OCI-LY7 (cell line): ENCODE data around the gene FGGY. TPM values are rescaled to one million over a fixed set of nuclear protein-coding genes. Genes with fewer than 3 reads are reported as not detected.

ENCODE experiments used
- BruUV-seq: library from RNA; stranded (reverse); fragments of 400-500 nt; replicated peaks from 2 replicates; lab custom pipeline; 2021; lab: Mats Ljungman, UMichigan
- CTCF ChIA-PET: fragments of 300-600 bp; sonication (Branson Sonifier 250); formaldehyde crosslinking; loops from one replicate; lab custom pipeline; 2022; ENCODE audit warnings: antibody characterized with exemption; ENCODE audit not compliant: unreplicated experiment; lab: Charles Lee
- POLR2A ChIA-PET: fragments of 300-600 bp; sonication (Branson Sonifier 250); formaldehyde crosslinking; loops from one replicate; lab custom pipeline; 2022; ENCODE audit warnings: antibody characterized with exemption; lab: Charles Lee
- DNase-seq: peaks from one replicate; pipeline ENCODE4 v3.0.0-alpha.2; 2015; ENCODE audit warnings: low spot score
- H2AFZ ChIP-seq: fragments of 200-600 bp; sonication (generic), shearing (Covaris generic); 2 replicates; pipeline ENCODE4 v1.6.1; 2014; ENCODE audit warnings: mild to moderate bottlenecking, antibody characterized with exemption, low read length, moderate library complexity
- H3K27ac ChIP-seq: fragments of 200-600 bp; sonication (generic); 2 replicates; pipeline ENCODE4 v1.5.1; 2014; ENCODE audit warnings: mixed run types, low read depth, mild to moderate bottlenecking, moderate library complexity, low read length, inconsistent platforms; ENCODE audit not compliant: poor library complexity, severe bottlenecking
- H3K36me3 ChIP-seq: fragments of 200-600 bp; sonication (generic); 2 replicates; pipeline ENCODE4 v1.6.1; 2014; ENCODE audit warnings: mild to moderate bottlenecking, antibody characterized with exemption, low read length, moderate library complexity, mixed read lengths; ENCODE audit not compliant: insufficient read depth
- H3K4me1 ChIP-seq: fragments of 200-600 bp; sonication (generic); 2 replicates; pipeline ENCODE4 v1.5.1; 2014; ENCODE audit warnings: mild to moderate bottlenecking, low read length; ENCODE audit not compliant: insufficient read depth, poor library complexity, severe bottlenecking
- H3K4me2 ChIP-seq: fragments of 200-600 bp; sonication (generic); 2 replicates; pipeline ENCODE4 v1.6.1; 2014; ENCODE audit warnings: mild to moderate bottlenecking, low read length
- H3K4me3 ChIP-seq: fragments of 200-600 bp; sonication (generic); 2 replicates; pipeline ENCODE4 v1.5.1; 2014; ENCODE audit warnings: mild to moderate bottlenecking, low read depth, low read length; ENCODE audit not compliant: poor library complexity, severe bottlenecking
- H3K79me2 ChIP-seq: fragments of 200-600 bp; sonication (generic); 2 replicates; pipeline ENCODE4 v1.6.1; 2016; ENCODE audit warnings: low read depth, mild to moderate bottlenecking, low read length, moderate library complexity, mixed read lengths; ENCODE audit not compliant: insufficient read depth
- H3K9me2 ChIP-seq: fragments of 200-600 bp; sonication (generic); 2 replicates; pipeline ENCODE4 v1.6.1; 2016; ENCODE audit warnings: mild to moderate bottlenecking, low read length, mixed read lengths; ENCODE audit not compliant: insufficient read depth
- H3K9me3 ChIP-seq: fragments of 200-600 bp; sonication (generic); 2 replicates; pipeline ENCODE4 v1.6.1; 2014; ENCODE audit warnings: mild to moderate bottlenecking, mixed run types, low read length, mixed read lengths
- H4K20me1 ChIP-seq: fragments of 200-600 bp; sonication (generic); 2 replicates; pipeline ENCODE4 v1.6.1; 2014; ENCODE audit warnings: mild to moderate bottlenecking, antibody characterized with exemption, low read length, moderate library complexity, mixed read lengths; ENCODE audit not compliant: insufficient read depth
- EZH2phosphoT487 ChIP-seq: fragments of 200-600 bp; sonication (generic); IDR thresholded peaks from 2 replicates; pipeline ENCODE4 v1.6.1; 2018; ENCODE audit warnings: low read depth, borderline replicate concordance, mild to moderate bottlenecking, mixed run types, antibody characterized with exemption, low read length, moderate library complexity, mixed read lengths
- intact Hi-C: fragments of 100-400 bp; cut with micrococcal nuclease; formaldehyde crosslinking; loops from one replicate; pipeline ENCODE4 v1.10.0; 2022; ENCODE audit not compliant: unreplicated experiment
- total RNA-seq, 2 experiments: library from RNA; depleted of rRNA in 1 of 2; stranded (reverse); fragments of >200 nt in 1 of 2; shearing (Covaris generic) in 1 of 2; gene quantifications; 2 replicates each; pipeline ENCODE4 v1.2.3, GENCODE V29; 2014 to 2022
- TF ChIP-seq, protein P1 (sequence below): fragments of 200-600 bp; sonication (generic); conservative IDR thresholded peaks from 2 replicates; pipeline ENCODE4 v1.5.1; 2014; ENCODE audit warnings: mild to moderate bottlenecking, antibody characterized with exemption, low read length, moderate library complexity, mixed read lengths

FGGY gene
- total RNA-seq, 2 experiments from 2014 or later: 0.63 to 4.5 TPM

DNA sequence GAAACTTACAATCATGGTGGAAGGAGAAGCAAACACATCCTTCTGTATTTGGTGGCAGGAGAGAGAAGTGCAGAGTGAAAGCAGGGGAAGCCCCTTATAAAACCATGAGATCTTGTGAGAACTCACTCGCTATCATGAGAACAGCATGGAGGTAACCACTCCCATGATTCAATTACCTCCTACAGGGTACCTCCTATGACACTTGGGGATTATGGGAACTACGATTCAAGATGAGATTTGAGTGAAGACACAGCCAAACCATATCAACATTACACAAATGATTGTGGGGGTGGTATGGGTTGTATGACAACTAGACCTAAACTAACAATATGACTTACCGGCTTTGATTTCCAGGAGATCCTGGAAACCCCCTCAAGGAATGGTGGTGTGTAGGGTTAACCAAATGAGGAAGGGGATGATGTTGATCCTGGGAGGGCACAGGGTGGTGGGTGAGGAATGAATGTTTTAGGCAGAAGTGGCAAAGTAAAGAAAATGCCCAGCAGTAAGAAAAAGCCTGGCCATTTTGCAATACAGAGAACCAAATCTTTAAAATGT is 80.5 kb downstream of the FGGY start:
- no TSS peak for BruUV-seq
- Histone ChIP-seq H3K27ac (no peak overlapping the region), H3K4me1 (no peaks in the 10 kb centered on the region), H3K9me2 (no peaks in the 10 kb centered on the region), H4K20me1 (no peaks in the 10 kb centered on the region), H2AFZ (no peak overlapping the region), H3K79me2 (no peaks in the 10 kb centered on the region), H3K36me3 (no peaks in the 10 kb centered on the region), H3K4me2 (no peak overlapping the region), H3K9me3 (no peaks in the 10 kb centered on the region), H3K4me3 (no peak overlapping the region)
- no peak for DNase-seq
- ChIA-PET CTCF (no interaction called here), POLR2A (no interaction called here)
- intact Hi-C loops: no loop called here
- TF ChIP-seq EZH2phosphoT487: no peak
- TF ChIP-seq, protein P1, sequence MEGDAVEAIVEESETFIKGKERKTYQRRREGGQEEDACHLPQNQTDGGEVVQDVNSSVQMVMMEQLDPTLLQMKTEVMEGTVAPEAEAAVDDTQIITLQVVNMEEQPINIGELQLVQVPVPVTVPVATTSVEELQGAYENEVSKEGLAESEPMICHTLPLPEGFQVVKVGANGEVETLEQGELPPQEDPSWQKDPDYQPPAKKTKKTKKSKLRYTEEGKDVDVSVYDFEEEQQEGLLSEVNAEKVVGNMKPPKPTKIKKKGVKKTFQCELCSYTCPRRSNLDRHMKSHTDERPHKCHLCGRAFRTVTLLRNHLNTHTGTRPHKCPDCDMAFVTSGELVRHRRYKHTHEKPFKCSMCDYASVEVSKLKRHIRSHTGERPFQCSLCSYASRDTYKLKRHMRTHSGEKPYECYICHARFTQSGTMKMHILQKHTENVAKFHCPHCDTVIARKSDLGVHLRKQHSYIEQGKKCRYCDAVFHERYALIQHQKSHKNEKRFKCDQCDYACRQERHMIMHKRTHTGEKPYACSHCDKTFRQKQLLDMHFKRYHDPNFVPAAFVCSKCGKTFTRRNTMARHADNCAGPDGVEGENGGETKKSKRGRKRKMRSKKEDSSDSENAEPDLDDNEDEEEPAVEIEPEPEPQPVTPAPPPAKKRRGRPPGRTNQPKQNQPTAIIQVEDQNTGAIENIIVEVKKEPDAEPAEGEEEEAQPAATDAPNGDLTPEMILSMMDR: no peak

DNA sequence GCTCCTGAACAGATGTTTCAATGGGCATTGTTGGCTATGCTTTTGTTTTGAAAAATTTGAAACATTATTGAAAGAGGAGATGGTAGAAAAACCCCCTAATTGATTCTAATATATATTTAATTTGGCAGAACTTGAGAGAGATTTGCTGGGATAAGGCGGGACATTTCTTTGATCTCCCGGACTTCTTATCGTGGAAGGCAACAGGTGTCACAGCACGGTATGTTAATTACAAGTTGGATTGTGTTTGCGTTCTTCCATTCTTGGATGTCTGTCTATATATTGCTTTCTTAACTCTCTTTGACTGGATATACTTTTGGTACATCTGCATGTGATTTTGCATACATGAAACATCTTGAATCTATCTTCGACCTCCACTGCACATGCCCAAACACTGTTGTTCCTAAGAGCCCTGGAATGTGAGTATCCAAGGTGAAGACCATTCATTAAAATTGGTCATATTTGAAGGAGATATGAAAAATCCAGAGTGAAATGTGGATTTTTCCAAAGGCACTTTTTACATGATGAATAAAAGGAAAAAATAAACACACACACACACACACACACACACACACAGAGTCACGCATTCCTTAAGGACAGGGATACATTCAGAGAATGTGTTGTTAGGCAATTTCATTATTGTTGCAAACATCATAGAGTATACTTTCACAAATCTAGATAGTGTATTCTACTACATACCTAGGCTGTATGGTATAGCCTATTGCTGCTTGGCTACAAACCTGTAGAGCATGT is 81.9 kb downstream of the FGGY start:
- BruUV-seq: no TSS peak
- CTCF ChIA-PET: no interaction called here

More for the DNA sequence above, 81.9 kb downstream of the FGGY start:
- Histone ChIP-seq H3K4me1 (no peaks in the 10 kb centered on the region), H3K9me2 (no peaks in the 10 kb centered on the region), H3K27ac (no peak overlapping the region), H4K20me1 (no peaks in the 10 kb centered on the region), H3K9me3 (no peaks in the 10 kb centered on the region), H3K36me3 (no peaks in the 10 kb centered on the region), H3K4me2 (no peak overlapping the region), H3K79me2 (no peaks in the 10 kb centered on the region), H2AFZ (no peak overlapping the region), H3K4me3 (no peak overlapping the region)
- no peak for DNase-seq
- intact Hi-C loops: no loop called here
- POLR2A ChIA-PET: no interaction called here
- TF ChIP-seq EZH2phosphoT487: no peak
- TF ChIP-seq, protein P1: no peak
